ENCODE measurements around the gene FAM53B.
"Not testable (repeated sequence)": the region's sequence is repeated elsewhere in the genome, so short reads cannot be mapped to it uniquely, and the experiment has no call there.

The FAM53B gene, protein sequence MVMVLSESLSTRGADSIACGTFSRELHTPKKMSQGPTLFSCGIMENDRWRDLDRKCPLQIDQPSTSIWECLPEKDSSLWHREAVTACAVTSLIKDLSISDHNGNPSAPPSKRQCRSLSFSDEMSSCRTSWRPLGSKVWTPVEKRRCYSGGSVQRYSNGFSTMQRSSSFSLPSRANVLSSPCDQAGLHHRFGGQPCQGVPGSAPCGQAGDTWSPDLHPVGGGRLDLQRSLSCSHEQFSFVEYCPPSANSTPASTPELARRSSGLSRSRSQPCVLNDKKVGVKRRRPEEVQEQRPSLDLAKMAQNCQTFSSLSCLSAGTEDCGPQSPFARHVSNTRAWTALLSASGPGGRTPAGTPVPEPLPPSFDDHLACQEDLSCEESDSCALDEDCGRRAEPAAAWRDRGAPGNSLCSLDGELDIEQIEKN

DNA sequence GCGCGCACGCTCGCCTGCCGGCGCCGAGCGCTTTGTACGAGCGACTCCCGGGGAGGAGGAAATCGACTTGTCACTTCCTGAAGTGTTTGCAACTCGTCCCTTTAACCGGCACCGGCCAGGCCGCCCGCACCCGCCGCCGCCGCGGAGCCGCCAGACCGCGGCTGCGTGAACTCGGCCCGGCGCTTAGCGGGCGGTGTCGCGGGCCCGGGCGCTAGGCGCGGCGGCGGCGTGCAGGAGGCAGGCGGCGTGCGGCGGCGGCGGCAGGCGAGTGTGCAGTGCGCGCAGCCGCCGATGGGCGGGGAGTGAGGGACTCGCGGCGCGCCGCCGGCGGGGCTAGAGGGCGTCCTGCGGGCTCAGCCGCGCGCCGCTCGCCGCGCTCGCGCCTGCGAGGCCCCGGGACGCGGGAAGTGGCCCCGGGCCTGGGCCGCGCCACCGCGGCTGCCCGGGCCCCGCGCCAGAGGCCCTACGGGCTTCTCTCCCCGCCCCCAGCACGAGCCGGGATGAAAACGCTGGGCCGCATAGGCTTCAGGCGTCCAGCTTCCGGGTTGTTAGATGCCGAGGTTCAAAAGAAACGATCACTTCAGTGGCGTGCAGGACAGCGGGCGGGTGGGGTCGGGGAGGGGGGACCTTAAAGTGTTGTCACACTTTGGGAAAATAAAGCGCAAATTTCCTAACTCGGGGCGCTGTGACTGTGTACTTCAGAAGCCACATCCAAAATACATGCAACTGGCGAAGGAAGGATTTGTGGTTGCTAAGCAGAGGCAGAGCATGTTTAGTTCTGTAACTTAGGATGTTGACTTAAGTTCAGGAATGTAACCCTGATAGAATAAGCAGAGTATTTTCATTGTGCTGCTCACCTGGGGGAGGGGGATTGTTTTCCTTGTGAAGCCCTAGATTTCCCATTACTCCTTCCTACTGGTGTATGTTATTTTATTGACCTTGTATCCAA lies at the start of gene FAM53B:
TSS of gene FAM53B (minus strand) at position 277 of the 949 bp plus-strand sequence. CDS start 37,665 bp downstream, outside the sequence.
- Mint-ChIP-seq H3K27ac (peak within 1 kb of the TSS; percentile 94), H3K4me1 (ENCODE audit: low read depth) (peaks cover 49% of the 10 kb centered on the region), H3K9me3 (no peaks in the 10 kb centered on the region), H3K4me3 (peak within 1 kb of the TSS; percentile 98), H3K36me3 (ENCODE audit: low read depth) (peaks cover 10% of the 10 kb centered on the region), H3K27me3 (ENCODE audit: low read depth) (peaks cover 11% of the 10 kb centered on the region)
- DNase-seq (ENCODE audit: low spot score) = peak; percentile 83

DNA sequence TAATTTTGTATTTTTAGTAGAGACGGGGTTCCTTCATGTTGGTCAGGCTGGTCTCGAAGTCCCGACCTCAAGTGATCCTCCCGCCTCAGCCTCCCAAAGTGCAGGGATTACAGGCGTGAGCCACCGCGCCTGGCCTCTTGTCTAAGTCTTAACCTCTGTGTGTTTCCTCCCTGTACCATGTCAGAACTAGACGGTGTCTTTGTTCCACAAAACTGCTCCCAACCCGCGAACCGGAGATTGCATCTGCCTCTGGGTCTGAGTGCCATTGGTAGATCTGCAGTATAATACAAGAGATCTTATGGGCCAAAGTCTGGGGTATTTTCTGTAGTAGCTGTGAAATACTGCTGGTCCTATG lies 48.8 kb upstream of the FAM53B start:
- Mint-ChIP-seq H3K9me3 (no peaks in the 10 kb centered on the region), H3K27ac (peak overlapping the region; percentile 88), H3K27me3 (ENCODE audit: low read depth) (peaks cover 3% of the 10 kb centered on the region), H3K4me3 (peak overlapping the region; percentile 91), H3K36me3 (ENCODE audit: low read depth) (peaks cover 12% of the 10 kb centered on the region), H3K4me1 (ENCODE audit: low read depth) (peaks cover 12% of the 10 kb centered on the region)
- DNase-seq (ENCODE audit: low spot score) = no peak

DNA sequence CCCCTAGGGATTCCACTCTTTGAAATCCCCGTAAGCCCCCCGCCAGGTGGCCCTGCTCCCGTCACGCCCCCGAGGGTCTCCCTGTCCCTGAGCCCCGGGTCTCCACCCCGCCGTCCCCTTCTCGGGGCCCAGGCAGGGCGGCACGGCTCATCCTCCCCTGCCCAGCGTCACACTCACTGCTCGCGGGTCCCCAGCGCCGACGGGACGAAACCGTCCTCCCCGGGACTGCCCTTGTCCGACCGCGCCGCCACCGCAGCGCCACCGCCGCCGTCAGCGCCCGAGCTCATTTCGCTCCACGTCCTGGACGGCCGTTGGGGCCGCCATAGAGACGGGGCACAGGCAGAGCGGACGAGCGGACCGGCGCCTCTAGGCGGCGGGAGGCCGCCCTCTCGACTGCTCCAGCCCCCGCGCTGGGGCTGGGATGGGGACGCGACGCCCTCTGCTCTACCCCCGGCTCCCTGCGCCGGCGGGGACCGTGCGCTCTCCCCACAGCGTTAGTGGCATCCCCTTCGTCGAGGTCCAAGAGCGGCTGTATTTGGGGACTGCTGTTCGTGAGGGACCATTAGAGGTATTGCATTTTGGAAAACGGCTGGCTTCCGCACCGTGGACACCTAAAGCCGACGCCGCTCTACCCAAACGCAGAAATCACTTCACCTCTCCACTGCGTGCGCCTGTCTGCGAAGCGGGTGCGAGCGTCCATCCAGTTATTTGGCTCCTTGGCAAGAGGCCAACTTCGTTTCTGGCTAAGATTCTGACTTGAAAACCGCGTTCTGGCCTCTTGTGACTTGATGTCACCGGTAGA lies 47.6 kb upstream of the FAM53B start, which contains the start of gene EEF1AKMT2:
TSS of gene EEF1AKMT2 (minus strand) at position 341 of the 802 bp plus-strand sequence. CDS start at position 287, 54 bp downstream.
- peaks cover 12% of the 10 kb centered on the region for H3K4me1 Mint-ChIP-seq (ENCODE audit: low read depth)
- H3K4me3 Mint-ChIP-seq = peak within 1 kb of the TSS; percentile 91
- peak within 1 kb of the TSS; percentile 96 for H3K27ac Mint-ChIP-seq
- peaks cover 19% of the 10 kb centered on the region for H3K36me3 Mint-ChIP-seq (ENCODE audit: low read depth)
- DNase-seq (ENCODE audit: low spot score) = peak; percentile 87
- peaks cover 3% of the 10 kb centered on the region for H3K27me3 Mint-ChIP-seq (ENCODE audit: low read depth)
- no peaks in the 10 kb centered on the region for H3K9me3 Mint-ChIP-seq

DNA sequence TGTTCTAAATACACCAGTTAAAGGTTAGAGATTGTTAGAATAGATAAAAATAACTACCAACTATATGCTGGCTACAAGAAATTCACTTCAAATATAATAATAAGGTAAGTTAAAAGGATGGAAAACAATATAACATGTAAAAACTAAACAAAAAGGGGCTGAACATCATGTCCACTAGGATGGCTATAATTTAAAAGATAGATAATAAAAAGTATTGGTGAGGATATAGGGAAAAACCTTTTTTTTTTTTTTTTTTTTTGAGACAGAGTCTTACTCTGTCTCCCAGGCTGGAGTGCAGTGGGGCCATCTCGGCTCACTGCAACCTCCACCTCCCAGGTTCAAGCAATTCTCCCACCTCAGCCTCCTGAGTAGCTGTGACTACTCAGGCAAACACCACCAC lies 38.7 kb upstream of the FAM53B start:
- not testable (repeated sequence) for H3K4me3 Mint-ChIP-seq; H3K9me3 Mint-ChIP-seq; H3K4me1 Mint-ChIP-seq (ENCODE audit: low read depth); DNase-seq (ENCODE audit: low spot score); H3K27me3 Mint-ChIP-seq (ENCODE audit: low read depth); H3K27ac Mint-ChIP-seq
- H3K36me3 Mint-ChIP-seq (ENCODE audit: low read depth) = peaks cover 51% of the 10 kb centered on the region

DNA sequence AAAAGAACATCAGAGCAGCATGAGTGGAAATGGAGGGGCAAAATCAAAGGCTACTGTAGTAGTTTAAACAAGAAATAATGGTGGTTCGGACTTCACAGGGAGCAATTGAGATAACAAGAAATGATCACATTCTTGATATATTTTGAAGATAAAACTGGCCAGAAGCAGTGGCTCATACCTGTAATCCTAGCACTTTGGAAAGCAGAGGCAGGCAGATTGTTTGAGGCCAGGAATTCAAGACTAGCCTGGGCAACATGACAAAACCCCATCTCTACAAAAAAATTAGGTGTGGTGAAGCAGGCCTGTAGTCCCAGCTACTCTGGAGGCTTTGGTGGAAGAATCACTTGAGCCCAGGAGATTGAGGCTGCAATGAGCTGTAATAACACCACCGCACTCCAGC lies 24.6 kb upstream of the FAM53B start:
- Mint-ChIP-seq H3K27ac (no peak overlapping the region), H3K4me3 (no peak overlapping the region), H3K4me1 (ENCODE audit: low read depth) (no peaks in the 10 kb centered on the region), H3K36me3 (ENCODE audit: low read depth) (peaks cover 46% of the 10 kb centered on the region), H3K9me3 (no peaks in the 10 kb centered on the region), H3K27me3 (ENCODE audit: low read depth) (no peaks in the 10 kb centered on the region)
- no peak for DNase-seq (ENCODE audit: low spot score)

DNA sequence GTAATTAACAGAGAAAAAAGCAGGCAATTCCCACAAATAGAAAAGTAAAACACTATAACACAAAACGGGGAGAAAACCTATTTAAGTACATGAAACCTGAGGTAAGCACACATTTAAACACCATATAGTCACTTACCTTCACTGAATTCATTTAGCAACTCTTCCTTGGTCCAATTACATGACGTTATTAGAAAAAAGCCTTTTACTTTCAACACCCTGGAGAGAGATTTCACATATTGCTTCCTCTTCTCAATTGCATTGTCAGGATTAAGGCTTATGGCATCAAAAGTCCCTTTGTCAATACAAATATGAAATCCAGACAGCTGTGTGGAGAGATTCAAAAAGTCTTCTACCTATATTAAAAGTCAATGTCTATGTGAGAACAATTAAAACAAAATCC lies 21.1 kb upstream of the FAM53B start:
- Mint-ChIP-seq H3K4me3 (no peak overlapping the region), H3K9me3 (no peaks in the 10 kb centered on the region), H3K27ac (no peak overlapping the region), H3K36me3 (ENCODE audit: low read depth) (peaks cover 32% of the 10 kb centered on the region), H3K27me3 (ENCODE audit: low read depth) (no peaks in the 10 kb centered on the region), H3K4me1 (ENCODE audit: low read depth) (no peaks in the 10 kb centered on the region)
- no peak for DNase-seq (ENCODE audit: low spot score)

DNA sequence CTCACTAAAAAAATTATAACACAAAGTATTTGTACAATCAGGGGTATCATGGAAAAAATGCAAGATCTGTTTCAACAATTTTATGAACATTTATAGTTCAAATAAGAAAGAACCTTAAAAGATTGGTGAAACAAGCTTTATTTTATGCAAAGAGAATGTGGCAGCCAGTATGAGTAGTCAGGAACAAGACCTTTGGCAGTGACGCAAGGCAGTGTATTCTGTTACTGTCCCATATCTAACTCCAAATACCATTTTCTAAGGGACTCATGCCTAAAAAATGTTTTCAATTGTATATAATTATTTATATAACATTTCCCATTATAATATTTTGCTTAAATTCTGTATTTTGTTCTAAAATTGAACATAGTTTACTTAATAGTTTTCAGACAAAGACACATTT lies 19.1 kb upstream of the FAM53B start:
- peaks cover 35% of the 10 kb centered on the region for H3K36me3 Mint-ChIP-seq (ENCODE audit: low read depth)

DNA sequence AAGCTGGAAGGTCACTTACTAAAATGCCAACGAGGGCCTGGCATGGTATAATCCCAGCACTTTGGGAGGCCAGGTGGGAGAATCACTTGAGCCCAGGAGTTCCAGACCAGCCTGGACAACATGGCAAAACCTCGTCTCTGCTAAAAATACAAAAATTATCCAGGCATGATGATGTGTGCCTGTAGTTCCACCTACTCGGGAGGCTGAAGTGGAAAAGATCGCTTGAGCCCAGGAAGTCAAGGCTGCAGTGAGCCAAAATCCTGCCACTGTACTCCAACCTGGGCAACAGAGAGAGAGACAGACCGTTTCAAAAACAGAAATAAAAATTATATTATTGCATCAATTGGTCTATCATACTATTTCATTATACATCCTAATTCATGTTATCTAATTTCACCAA lies 18.1 kb upstream of the FAM53B start:
- Mint-ChIP-seq H3K27me3 (ENCODE audit: low read depth) (no peaks in the 10 kb centered on the region), H3K27ac (no peak overlapping the region), H3K4me1 (ENCODE audit: low read depth) (peaks cover 2% of the 10 kb centered on the region), H3K9me3 (no peaks in the 10 kb centered on the region), H3K4me3 (no peak overlapping the region), H3K36me3 (ENCODE audit: low read depth) (peaks cover 31% of the 10 kb centered on the region)
- no peak for DNase-seq (ENCODE audit: low spot score)

More for the DNA sequence above, 19.1 kb upstream of the FAM53B start:
- no peak overlapping the region for H3K4me3 Mint-ChIP-seq
- DNase-seq (ENCODE audit: low spot score) = no peak
- H3K27me3 Mint-ChIP-seq (ENCODE audit: low read depth) = no peaks in the 10 kb centered on the region
- peaks cover 2% of the 10 kb centered on the region for H3K4me1 Mint-ChIP-seq (ENCODE audit: low read depth)
- H3K27ac Mint-ChIP-seq = no peak overlapping the region
- H3K9me3 Mint-ChIP-seq = no peaks in the 10 kb centered on the region

DNA sequence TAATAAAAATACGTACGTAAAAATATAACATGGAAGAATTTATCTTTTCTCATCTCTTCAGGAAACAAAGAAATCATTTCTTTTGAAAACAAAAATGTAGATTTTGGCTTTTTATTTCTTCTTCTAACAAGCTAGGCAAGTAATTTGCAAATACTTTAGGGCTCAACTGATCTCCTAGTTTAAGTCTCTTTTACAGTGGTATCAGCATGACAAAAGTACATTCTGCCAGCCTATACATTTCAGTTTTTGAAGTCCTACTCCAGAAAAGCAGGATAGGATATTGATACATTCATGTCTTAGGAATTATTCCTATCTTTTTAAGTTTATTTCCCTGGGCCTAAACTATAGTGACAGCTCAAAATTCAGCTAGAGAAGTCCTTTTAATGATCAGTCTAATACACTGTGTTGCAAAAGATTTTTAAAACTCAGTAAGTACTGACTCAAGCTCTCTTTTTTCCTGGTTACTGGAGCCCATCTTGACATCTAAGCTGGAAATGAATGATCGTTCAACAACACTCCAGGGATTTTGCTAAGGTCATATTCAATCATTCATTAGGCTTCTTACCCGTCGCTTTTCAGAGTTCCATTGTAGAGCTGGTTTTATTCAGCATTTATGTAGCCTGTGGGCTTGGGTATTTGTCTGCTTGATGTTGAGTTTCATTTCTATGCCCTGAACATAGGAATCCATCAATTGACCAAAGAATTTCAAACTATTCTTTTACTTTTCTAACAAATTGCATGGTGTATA lies 12.2 kb upstream of the FAM53B start:
- peaks cover 4% of the 10 kb centered on the region for H3K4me1 Mint-ChIP-seq (ENCODE audit: low read depth)

DNA sequence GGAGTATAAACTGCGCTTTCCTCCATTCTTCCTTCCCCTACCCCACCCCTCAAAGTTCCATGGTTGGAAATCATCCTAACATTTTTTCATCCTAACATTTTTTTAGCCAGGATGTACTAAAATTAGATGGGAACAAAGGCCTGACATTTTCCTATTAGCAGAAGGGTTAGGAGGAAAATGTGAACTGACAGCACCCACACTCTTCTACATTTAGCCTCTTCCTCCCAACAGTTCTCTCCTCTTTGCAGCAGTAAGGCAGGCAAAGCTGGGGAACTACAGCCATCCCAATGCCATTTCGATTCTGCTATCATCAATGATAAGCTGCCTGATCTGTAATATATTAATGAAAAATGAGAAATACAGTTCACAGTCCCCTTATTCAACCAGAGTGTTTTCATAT lies 11.4 kb upstream of the FAM53B start:
- peaks cover 24% of the 10 kb centered on the region for H3K36me3 Mint-ChIP-seq (ENCODE audit: low read depth)
- no peak overlapping the region for H3K4me3 Mint-ChIP-seq
- H3K27me3 Mint-ChIP-seq (ENCODE audit: low read depth) = no peaks in the 10 kb centered on the region
- no peak for DNase-seq (ENCODE audit: low spot score)
- H3K27ac Mint-ChIP-seq = no peak overlapping the region
- H3K4me1 Mint-ChIP-seq (ENCODE audit: low read depth) = peaks cover 4% of the 10 kb centered on the region
- H3K9me3 Mint-ChIP-seq = no peaks in the 10 kb centered on the region

More for the DNA sequence above, 12.2 kb upstream of the FAM53B start:
- DNase-seq (ENCODE audit: low spot score) = no peak
- Mint-ChIP-seq H3K27ac (no peak overlapping the region), H3K4me3 (no peak overlapping the region), H3K9me3 (no peaks in the 10 kb centered on the region), H3K27me3 (ENCODE audit: low read depth) (no peaks in the 10 kb centered on the region), H3K36me3 (ENCODE audit: low read depth) (peaks cover 27% of the 10 kb centered on the region)

DNA sequence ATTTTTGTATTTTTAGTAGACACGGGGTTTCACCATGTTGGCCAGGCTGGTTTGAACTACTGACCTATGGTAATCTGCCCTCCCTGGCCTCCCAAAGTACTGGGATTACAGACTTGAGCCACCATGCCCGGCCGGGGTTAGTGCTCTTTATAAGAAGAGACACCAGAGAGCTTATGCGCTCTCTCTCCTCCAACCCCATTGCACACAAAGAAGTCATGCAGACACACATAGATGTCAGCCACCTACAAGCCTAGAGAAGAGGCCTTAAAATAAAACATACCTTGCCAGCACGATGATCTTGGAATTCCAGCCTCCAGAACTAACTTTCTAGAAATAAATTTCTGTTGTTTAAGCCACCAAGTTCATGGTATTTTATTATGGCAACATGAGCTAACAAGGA lies 10.0 kb upstream of the FAM53B start:
- Mint-ChIP-seq H3K27ac (no peak overlapping the region), H3K4me1 (ENCODE audit: low read depth) (peaks cover 5% of the 10 kb centered on the region), H3K27me3 (ENCODE audit: low read depth) (no peaks in the 10 kb centered on the region), H3K36me3 (ENCODE audit: low read depth) (peaks cover 18% of the 10 kb centered on the region), H3K4me3 (no peak overlapping the region), H3K9me3 (no peaks in the 10 kb centered on the region)
- no peak for DNase-seq (ENCODE audit: low spot score)

DNA sequence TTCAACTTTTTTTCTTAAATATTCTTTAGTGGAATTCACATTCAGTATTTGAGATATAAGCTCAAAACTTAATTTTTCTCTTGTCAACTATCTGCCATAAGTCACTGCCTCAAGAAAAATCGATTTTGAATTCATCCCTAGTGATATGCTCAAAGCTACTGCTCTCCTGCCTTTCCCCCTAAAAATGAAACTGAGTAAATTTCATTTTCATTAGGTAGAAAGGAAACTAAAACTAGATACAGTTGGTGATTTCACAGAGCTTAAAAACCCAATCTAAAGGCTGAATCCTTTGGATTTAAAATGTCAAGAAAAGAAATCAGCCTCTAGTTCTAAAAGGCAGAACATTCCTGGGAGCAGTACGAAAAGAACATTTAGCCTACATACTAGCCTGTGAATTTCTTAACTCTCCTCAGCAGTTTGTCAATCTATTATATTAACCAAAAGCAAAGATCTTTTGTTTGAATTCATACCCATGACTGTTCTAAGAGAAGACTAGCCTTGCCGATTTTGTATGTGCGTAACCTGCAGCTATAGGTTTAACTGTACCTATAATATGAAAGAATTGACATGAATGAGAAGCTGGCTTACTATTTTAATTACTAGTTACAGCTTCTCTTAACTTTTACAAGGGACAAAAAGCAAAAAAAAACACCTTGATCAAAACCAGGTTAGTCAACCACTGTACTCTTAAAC lies 4.9 kb upstream of the FAM53B start:
- Mint-ChIP-seq H3K27ac (peak overlapping the region; percentile 80), H3K4me3 (peak overlapping the region; percentile 41), H3K4me1 (ENCODE audit: low read depth) (peaks cover 22% of the 10 kb centered on the region), H3K36me3 (ENCODE audit: low read depth) (peaks cover 13% of the 10 kb centered on the region), H3K9me3 (no peaks in the 10 kb centered on the region), H3K27me3 (ENCODE audit: low read depth) (no peaks in the 10 kb centered on the region)
- no peak for DNase-seq (ENCODE audit: low spot score)
